Vagina (tissue), 2 donors: Measurements from ENCODE around the gene C11orf98.

Experiments used
- POLR2A ChIP-seq, 2 donors: fragments of 450-650 bp; IDR thresholded peaks; one replicate each; pipeline ENCODE4 v1.6.1; 2017; ENCODE audit warnings: antibody characterized with exemption in 2 of 2, mild to moderate bottlenecking in 2 of 2, moderate library complexity in 2 of 2
- TF ChIP-seq, protein P1 (sequence below), 3 experiments: fragments of 450-650 bp in 2 of 3; fragments of 200-600 bp in 1 of 3; sonication (generic) in 1 of 3; IDR thresholded peaks; one replicate each; pipeline ENCODE4 v1.5.1; 2017 to 2019; ENCODE audit warnings: antibody characterized with exemption in 3 of 3, mild to moderate bottlenecking in 2 of 3, moderate library complexity in 2 of 3

GRCh38 chr11:62654297-62654696, 10.7 kb downstream of the C11orf98 start:
- TF ChIP-seq, protein P1, sequence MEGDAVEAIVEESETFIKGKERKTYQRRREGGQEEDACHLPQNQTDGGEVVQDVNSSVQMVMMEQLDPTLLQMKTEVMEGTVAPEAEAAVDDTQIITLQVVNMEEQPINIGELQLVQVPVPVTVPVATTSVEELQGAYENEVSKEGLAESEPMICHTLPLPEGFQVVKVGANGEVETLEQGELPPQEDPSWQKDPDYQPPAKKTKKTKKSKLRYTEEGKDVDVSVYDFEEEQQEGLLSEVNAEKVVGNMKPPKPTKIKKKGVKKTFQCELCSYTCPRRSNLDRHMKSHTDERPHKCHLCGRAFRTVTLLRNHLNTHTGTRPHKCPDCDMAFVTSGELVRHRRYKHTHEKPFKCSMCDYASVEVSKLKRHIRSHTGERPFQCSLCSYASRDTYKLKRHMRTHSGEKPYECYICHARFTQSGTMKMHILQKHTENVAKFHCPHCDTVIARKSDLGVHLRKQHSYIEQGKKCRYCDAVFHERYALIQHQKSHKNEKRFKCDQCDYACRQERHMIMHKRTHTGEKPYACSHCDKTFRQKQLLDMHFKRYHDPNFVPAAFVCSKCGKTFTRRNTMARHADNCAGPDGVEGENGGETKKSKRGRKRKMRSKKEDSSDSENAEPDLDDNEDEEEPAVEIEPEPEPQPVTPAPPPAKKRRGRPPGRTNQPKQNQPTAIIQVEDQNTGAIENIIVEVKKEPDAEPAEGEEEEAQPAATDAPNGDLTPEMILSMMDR (IDR thresholded peaks at IDR 0.05), result no peak
- TF ChIP-seq POLR2A (IDR thresholded peaks at IDR 0.05), result no peak
